ENCODE results near the gene HHIPL1.

DNA sequence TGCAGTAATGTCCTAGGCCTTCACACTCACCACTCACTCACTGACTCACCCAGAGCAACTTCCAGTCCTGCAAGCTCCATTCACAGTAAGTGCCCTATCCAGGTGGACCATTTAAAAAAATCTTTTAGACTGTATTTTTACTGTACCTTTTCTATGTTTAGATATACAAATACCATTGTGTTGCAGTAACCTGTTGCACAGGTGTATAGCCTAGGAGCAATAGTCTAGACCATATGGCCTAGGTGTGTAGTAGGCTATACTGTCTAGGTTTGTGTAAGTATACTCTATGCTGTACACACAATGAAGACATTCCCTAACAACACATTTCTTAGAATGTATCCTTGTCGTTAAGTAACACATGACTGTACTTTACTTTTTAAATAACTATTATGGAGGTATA lies 56.3 kb downstream of the HHIPL1 start:
- TF ChIP-seq, protein P1, sequence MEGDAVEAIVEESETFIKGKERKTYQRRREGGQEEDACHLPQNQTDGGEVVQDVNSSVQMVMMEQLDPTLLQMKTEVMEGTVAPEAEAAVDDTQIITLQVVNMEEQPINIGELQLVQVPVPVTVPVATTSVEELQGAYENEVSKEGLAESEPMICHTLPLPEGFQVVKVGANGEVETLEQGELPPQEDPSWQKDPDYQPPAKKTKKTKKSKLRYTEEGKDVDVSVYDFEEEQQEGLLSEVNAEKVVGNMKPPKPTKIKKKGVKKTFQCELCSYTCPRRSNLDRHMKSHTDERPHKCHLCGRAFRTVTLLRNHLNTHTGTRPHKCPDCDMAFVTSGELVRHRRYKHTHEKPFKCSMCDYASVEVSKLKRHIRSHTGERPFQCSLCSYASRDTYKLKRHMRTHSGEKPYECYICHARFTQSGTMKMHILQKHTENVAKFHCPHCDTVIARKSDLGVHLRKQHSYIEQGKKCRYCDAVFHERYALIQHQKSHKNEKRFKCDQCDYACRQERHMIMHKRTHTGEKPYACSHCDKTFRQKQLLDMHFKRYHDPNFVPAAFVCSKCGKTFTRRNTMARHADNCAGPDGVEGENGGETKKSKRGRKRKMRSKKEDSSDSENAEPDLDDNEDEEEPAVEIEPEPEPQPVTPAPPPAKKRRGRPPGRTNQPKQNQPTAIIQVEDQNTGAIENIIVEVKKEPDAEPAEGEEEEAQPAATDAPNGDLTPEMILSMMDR (IDR thresholded peaks at IDR 0.05), result no peak
- TF ChIP-seq POLR2AphosphoS5 (IDR thresholded peaks at IDR 0.05; ENCODE audit: insufficient read depth in 1 of 2, low read depth in 1 of 2) (no peak), POLR2A (IDR thresholded peaks at IDR 0.05) (no peak)
